Stimulated activated CD8-positive, alpha-beta memory T cell treated with anti-CD3 and anti-CD28 coated beads, Interleukin-7, amount 100 ng/mL, for 24 hours (primary cell): Measurements from ENCODE around the gene NWD2.
"Not testable (repeated sequence)": the region's sequence is repeated elsewhere in the genome, so short reads cannot be mapped to it uniquely, and the experiment has no call there.

ENCODE experiments used
- DNase-seq: peaks from one replicate; pipeline ENCODE4 v3.0.0-alpha.2; 2020; ENCODE audit warnings: low read depth

Gene NWD2

DNA sequence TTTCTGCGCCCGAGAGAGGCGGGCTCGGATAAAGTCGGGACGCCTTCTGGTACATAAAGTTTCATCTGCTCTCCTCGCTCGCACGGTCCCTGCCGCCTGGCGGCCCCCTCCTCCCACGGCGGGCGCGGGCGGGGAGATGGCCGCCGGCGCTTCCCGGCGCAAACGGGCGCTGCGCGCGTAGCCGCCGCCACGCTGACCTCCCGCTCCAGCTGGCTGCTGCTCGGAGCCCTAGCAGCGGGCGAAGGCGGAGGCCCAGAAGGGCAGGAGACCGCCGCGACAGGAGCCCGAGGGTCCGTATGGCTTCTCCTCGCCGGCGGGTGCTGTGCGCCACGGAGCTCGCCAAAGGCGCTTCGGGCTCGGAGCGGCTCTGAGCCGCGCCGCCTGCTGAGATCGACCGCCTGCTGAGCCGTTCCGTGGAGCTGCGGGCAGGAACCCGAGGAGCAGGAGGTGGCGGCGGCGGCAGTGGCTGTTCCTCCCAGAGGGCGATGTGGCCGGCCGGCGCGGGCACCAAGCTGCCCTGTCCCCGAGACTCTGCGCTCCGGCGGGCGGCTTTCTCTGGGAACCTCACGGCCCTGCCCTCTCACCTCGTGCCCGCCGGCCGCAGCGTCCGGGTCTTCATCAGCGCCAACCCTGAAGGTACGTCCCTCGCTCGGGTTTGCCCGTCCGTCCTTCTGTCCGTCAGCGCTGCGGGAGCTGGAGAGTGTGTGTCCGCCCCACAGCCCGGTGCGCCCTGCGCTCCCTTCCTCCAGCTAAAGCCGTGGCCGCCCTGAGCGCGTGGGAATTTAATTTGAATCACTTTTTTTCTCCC lies at the start of gene NWD2:
NWD2 (plus strand) TSS at position 161 of the 808 bp plus-strand sequence; CDS start at position 486, 325 bp downstream.
- DNase-seq = no peak

GRCh38 chr4:37197899-37198298 lies 46.6 kb upstream of the NWD2 start:
- DNase-seq = no peak

DNA sequence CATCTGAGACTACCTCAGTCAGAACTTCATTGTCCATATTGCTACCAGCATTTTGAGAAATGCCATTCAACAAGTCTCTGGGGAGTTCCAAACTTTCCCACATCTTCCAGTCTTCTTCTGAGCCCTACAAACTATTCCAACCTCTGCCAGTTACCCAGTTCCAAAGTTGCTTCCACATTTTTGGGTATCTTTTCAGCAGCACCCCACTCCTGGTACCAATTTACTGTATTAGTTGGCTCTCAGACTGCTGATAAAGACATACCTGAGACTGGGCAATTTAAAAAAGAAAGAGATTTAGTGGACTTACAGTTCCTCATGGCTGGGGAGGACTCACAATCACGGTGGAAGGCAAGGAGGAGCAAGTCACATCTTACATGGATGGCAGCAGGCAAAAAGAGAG lies 39.8 kb upstream of the NWD2 start:
- DNase-seq = not testable (repeated sequence)

GRCh38 chr4:37216209-37216608 lies 28.3 kb upstream of the NWD2 start:
- no peak for DNase-seq

- DNase-seq = no peak
These were observed 25.3 kb upstream of the NWD2 start for GRCh38 chr4:37219242-37219641.

DNA sequence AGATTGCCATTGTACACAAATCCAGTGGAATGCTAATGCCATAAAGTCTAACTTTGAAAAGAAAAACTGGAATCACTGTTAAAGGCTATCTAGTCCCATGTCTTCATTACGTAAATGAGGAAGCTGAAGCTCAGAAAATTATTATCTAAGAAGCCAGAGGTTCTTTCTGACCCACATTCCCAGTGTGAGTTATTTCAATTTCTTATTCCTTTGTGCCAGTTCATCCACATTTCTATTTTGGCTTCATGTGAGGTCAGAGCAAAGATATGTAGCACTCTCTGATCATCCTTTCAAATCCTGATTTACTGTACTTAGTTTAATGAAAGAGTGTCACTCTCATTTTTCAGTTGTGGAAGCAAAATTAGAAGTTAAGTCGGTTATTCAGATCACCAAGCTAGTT lies 24.6 kb upstream of the NWD2 start:
- no peak for DNase-seq

GRCh38 chr4:37220685-37221084 lies 23.9 kb upstream of the NWD2 start:
- DNase-seq = no peak

DNA sequence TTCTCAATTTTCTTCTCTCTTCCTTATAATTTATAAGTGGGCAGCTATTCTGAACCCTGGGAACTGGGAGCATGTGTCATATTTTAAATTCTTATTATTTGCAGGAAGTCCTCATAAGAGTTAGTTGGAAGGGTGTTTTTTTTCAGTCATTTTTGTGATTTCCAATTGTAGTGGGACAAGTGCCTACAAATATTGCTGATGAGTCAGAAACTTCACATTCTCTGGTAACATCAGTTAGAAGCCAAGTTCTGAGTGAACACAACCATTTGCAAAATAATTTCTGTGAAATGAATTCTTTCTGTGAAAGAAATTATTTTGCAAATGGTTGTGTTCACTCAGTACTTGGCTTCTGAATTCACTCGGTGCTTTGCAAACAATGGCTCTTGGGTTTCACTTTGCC lies 20.8 kb upstream of the NWD2 start:
- no peak for DNase-seq

DNA sequence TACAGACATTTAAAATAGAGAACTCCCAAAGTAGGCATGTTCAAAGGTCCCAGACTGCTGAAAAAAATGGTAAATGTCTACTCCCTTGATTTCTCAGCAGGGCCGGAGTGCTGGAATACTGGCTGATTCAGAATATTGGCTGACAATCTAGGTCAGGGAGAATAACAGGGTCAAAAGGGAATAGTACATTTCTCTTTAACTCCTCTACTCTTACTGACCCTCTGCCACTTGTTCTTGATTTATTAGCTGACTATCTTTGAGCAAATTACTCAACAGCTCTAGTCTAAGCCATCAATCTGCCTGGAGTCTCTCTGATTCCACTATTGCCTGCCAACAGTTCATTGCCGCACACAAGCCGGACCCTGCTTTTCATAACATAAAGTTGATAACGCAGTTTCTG lies 19.7 kb upstream of the NWD2 start:
- DNase-seq = no peak

- no peak for DNase-seq
These were observed 18.8 kb upstream of the NWD2 start for GRCh38 chr4:37225778-37226177.

- no peak for DNase-seq
These were observed 12.2 kb upstream of the NWD2 start for GRCh38 chr4:37232315-37232714.

- DNase-seq = no peak
These were observed 8.4 kb upstream of the NWD2 start for GRCh38 chr4:37236165-37236564.

- no peak for DNase-seq
These were observed 2.9 kb upstream of the NWD2 start for GRCh38 chr4:37241647-37242046.

GRCh38 chr4:37243051-37243450 lies 1.5 kb upstream of the NWD2 start:
- no peak for DNase-seq

GRCh38 chr4:37243722-37244582 lies 591 bp upstream of the NWD2 start:
- no peak for DNase-seq

DNA sequence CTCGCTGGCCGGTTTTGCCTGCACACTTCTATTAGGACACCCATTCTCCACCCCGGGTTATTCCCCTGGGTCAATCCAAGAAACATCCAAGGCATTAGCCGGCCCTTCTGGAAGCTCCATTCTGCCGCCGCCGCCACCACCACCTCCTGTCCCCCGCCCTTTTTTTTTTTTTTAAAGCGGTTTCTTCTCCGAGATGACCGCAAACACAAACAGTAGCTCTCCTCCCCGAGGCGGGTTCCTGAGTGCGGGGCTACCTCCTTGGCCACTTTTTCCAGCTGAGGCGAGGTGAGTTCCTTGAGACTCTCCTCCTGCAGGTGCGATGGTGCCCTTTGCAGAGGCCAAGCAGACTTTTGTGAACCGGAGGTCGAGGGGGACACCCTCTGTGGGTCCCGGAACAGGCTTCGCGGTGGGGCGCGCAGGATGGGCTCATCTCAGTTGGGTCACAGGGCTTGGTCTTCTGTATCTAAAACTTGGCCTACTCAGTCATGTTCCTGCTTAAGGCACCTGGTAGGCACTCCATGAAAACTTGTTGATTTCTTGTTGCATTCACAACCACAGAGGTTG lies 930 bp downstream of the NWD2 start:
- DNase-seq = no peak

- no peak for DNase-seq
These were observed 2.3 kb downstream of the NWD2 start for GRCh38 chr4:37246891-37247290.

GRCh38 chr4:37258221-37258620 lies 13.7 kb downstream of the NWD2 start:
- no peak for DNase-seq

- no peak for DNase-seq
These were observed 23.8 kb downstream of the NWD2 start for GRCh38 chr4:37268319-37268718.

GRCh38 chr4:37279121-37279520 lies 34.6 kb downstream of the NWD2 start:
- no peak for DNase-seq

DNA sequence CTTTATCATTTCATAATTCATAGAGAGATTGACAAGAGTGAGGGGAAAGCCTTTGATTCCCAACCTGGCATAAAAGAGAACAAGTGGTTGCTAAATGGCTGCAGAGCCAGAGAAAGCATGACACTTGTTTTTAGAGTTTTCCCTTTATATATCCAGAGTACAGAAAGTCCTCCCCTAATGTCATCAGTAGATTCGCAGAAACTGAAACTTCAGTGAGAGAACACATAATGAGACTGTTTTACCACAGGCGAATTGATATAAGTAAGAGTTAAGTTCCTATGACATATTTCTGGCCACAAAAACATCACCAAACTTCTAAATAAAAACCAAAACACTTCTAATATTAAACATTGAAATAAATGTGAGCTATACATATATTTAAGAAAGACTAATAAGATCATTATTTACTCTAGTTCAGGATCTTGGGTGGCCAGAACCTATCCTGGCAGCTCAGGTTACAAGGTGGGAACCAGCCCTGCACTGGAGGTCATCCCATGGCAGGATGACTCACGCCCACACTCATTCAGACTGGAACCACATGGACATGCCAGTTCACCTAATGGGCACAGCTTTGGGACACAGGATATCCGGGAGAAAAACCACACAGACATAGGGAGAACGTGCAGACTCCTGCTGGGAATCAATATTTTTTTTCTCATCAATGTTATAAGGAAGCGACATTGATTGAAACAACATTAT lies 35.5 kb downstream of the NWD2 start:
- no peak for DNase-seq

DNA sequence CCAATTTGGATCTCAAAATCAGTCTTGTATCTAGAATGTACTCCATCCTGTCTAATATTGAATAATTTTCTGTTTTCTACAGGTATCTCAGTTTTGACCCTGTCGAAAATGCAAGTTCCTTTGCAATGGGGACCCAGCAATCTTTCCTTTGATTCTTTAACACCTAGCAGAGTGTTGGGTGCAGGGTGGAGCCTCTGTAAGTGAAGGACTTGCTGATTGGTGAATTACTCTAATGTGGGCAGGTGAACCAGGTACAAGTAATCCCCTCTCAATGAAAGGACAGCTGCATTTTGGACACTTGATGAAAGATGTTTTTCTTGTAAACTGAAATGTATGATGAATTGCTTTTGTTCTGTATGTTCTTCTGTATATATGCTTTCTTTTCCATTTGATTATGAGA lies 54.9 kb downstream of the NWD2 start:
- DNase-seq = no peak
